ENCODE measurements around the gene ZFAND3. TPM values are rescaled to one million over a fixed set of nuclear protein-coding genes. Genes with fewer than 3 reads are reported as not detected.

The ZFAND3 gene
- polyA plus RNA-seq, 1 of the 3 experiments (the other 2 are of a cell fraction): 16.7 TPM

DNA sequence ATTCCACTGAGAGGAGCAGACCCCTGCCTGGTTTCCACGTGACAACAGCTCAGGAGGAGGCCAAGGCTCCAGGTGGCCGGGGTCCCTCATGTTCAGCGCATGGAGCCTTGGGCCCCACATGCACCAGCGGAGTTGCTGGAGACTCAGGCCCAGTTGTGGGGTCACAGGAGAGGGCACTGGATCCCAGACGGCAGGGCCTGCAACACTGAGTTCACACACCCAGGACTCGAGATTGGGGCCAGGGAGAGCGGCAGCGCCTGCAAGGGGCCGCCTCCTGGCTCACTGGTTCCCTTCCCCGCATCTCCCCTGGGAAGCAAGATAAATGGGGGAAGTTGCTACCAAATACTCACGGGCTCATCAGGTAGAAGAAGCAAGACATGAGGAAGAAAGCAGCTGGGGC lies 348.1 kb downstream of the ZFAND3 start:
- no peaks in the 10 kb centered on the region for H3F3A ChIP-seq (replicated peaks; ENCODE audit: insufficient read depth)
- H2AFZ ChIP-seq (ENCODE audit: low read depth): no peak overlapping the region
- no peaks in the 10 kb centered on the region for H3K9me2 ChIP-seq
- no peak overlapping the region for H3K4me2 ChIP-seq
- no peaks in the 10 kb centered on the region for H3K27me3 ChIP-seq (ENCODE audit: insufficient read depth)
- H3K9ac ChIP-seq: no peak overlapping the region
- H3K27ac ChIP-seq (ENCODE audit: low read depth in 2 of 2, low read length in 1 of 2): no peak overlapping the region
- CTCF ChIA-PET: interaction anchor here (0.9 to 1.2 kb wide), 2 partner anchors 11 to 403 kb away, joined by 3 to 5 read pairs; no protein-coding TSS in a partner anchor
- H3K79me2 ChIP-seq (ENCODE audit: insufficient read depth): no peaks in the 10 kb centered on the region
- TF ChIP-seq NFIC (IDR thresholded peaks at IDR 0.05; ENCODE audit: borderline replicate concordance) (no peak), FOXJ3 (CRISPR knock-in tag; IDR thresholded peaks at IDR 0.05) (no peak), RAD21 (IDR thresholded peaks at IDR 0.05; ENCODE audit: low read length) (no peak), CHD2 (IDR thresholded peaks at IDR 0.05; ENCODE audit: low read length, partially characterized antibody) (no peak), GABPA (IDR thresholded peaks at IDR 0.05; ENCODE audit: low read depth) (no peak), JUND (IDR thresholded peaks at IDR 0.05) (no peak), RCOR1 (IDR thresholded peaks at IDR 0.05; ENCODE audit: low read length) (no peak), TEAD4 (IDR thresholded peaks at IDR 0.05; ENCODE audit: borderline replicate concordance, insufficient read depth) (no peak), POLR2AphosphoS5 (IDR thresholded peaks at IDR 0.05; ENCODE audit: low read depth, low read length) (no peak), EZH2phosphoT487 (IDR thresholded peaks at IDR 0.05; ENCODE audit: borderline replicate concordance, low read depth) (no peak)
- TF ChIP-seq, protein P1, sequence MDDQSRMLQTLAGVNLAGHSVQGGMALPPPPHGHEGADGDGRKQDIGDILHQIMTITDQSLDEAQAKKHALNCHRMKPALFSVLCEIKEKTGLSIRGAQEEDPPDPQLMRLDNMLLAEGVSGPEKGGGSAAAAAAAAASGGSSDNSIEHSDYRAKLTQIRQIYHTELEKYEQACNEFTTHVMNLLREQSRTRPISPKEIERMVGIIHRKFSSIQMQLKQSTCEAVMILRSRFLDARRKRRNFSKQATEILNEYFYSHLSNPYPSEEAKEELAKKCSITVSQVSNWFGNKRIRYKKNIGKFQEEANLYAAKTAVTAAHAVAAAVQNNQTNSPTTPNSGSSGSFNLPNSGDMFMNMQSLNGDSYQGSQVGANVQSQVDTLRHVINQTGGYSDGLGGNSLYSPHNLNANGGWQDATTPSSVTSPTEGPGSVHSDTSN (IDR thresholded peaks at IDR 0.05): no peak
- TF ChIP-seq, protein P2, sequence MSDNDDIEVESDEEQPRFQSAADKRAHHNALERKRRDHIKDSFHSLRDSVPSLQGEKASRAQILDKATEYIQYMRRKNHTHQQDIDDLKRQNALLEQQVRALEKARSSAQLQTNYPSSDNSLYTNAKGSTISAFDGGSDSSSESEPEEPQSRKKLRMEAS (IDR thresholded peaks at IDR 0.05; ENCODE audit: low read depth): no peak
- H3K9me3 ChIP-seq: no peaks in the 10 kb centered on the region
- POLR2A ChIA-PET: no interaction called here
- no peaks in the 10 kb centered on the region for H4K20me1 ChIP-seq (ENCODE audit: insufficient read depth)
- 97% methylated on average over 10 of the region's 11 CpGs for WGBS (ENCODE audit: low lambda C conversion rate)
- no peak overlapping the region for H3K4me3 ChIP-seq (ENCODE audit: low read depth in 2 of 2, low read length in 1 of 2)
- no peak for DNase-seq
- H3K4me1 ChIP-seq (ENCODE audit: control insufficient read depth in 1 of 2, insufficient read depth in 2 of 2, low read depth in 1 of 2, low read length in 1 of 2): peaks cover 0 to 37% of the 10 kb centered on the region in 2 experiments; a peak in 1 of 4 replicates
- H3K36me3 ChIP-seq (replicated peaks in 1 of 2; ENCODE audit: control insufficient read depth in 1 of 2, insufficient read depth in 2 of 2, low read length in 1 of 2): no peaks in the 10 kb centered on the region

DNA sequence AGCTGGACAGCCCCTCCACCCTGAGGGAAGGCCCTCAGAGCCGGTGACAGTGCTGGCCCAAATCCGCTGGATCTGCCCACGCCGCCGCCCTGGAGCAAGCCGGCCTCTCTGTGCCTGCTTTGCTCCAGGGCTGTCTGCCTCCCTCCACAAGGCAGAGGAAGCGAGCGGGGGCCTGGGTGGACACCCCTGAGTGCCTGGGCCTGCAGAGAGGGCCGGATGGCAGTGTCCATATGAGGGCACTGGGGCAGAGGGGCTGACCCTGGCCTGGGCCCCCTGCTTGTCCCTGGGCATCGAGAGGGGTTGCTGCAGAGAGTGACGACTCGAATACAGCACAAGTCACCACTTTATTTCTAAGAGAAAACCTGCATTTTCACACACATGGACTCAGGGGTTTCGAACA lies 348.6 kb downstream of the ZFAND3 start:
- Histone ChIP-seq H3K9me2 (no peaks in the 10 kb centered on the region), H3K9ac (no peak overlapping the region), H3K4me2 (no peak overlapping the region), H3K27me3 (ENCODE audit: insufficient read depth) (no peaks in the 10 kb centered on the region), H2AFZ (ENCODE audit: low read depth) (no peak overlapping the region), H3K27ac (ENCODE audit: low read depth in 2 of 2, low read length in 1 of 2) (no peak overlapping the region), H3K4me3 (ENCODE audit: low read depth in 2 of 2, low read length in 1 of 2) (no peak overlapping the region), H4K20me1 (ENCODE audit: insufficient read depth) (no peaks in the 10 kb centered on the region), H3K79me2 (ENCODE audit: insufficient read depth) (no peaks in the 10 kb centered on the region), H3K9me3 (no peaks in the 10 kb centered on the region), H3K36me3 (replicated peaks in 1 of 2; ENCODE audit: control insufficient read depth in 1 of 2, insufficient read depth in 2 of 2, low read length in 1 of 2) (no peaks in the 10 kb centered on the region), H3K4me1 (ENCODE audit: control insufficient read depth in 1 of 2, insufficient read depth in 2 of 2, low read depth in 1 of 2, low read length in 1 of 2) (peaks cover 0 to 40% of the 10 kb centered on the region in 2 experiments; a peak in 1 of 4 replicates), H3F3A (replicated peaks; ENCODE audit: insufficient read depth) (no peaks in the 10 kb centered on the region)
- CTCF ChIA-PET: interaction anchor here (1.2 to 1.8 kb wide), 2 partner anchors 11 to 402 kb away, joined by 5 read pairs; no protein-coding TSS in a partner anchor
- TF ChIP-seq FOSL2 (IDR thresholded peaks at IDR 0.05; ENCODE audit: borderline replicate concordance, low read depth) (no peak), SIN3A (IDR thresholded peaks at IDR 0.05; ENCODE audit: borderline replicate concordance, low read depth, low read length) (no peak), TEAD4 (IDR thresholded peaks at IDR 0.05; ENCODE audit: borderline replicate concordance, insufficient read depth) (no peak)
- TF ChIP-seq, protein P2 (IDR thresholded peaks at IDR 0.05; ENCODE audit: low read depth): no peak
- TF ChIP-seq, protein P3, sequence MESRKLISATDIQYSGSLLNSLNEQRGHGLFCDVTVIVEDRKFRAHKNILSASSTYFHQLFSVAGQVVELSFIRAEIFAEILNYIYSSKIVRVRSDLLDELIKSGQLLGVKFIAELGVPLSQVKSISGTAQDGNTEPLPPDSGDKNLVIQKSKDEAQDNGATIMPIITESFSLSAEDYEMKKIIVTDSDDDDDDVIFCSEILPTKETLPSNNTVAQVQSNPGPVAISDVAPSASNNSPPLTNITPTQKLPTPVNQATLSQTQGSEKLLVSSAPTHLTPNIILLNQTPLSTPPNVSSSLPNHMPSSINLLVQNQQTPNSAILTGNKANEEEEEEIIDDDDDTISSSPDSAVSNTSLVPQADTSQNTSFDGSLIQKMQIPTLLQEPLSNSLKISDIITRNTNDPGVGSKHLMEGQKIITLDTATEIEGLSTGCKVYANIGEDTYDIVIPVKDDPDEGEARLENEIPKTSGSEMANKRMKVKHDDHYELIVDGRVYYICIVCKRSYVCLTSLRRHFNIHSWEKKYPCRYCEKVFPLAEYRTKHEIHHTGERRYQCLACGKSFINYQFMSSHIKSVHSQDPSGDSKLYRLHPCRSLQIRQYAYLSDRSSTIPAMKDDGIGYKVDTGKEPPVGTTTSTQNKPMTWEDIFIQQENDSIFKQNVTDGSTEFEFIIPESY (IDR thresholded peaks at IDR 0.05; ENCODE audit: borderline replicate concordance, low read depth): no peak
- DNase-seq: no peak
- POLR2A ChIA-PET: no interaction called here
- WGBS (ENCODE audit: low lambda C conversion rate): 100% methylated on average over 4 of the region's 13 CpGs

Measured in SK-N-SH (cell line).